Smooth muscle cell (in vitro differentiated cells): ENCODE results near the gene IL23R. TPM values are rescaled to one million over a fixed set of nuclear protein-coding genes. Genes with fewer than 3 reads are reported as not detected.

Experiments
- DNase-seq: peaks from one replicate; lab custom pipeline; 2025; ENCODE audit not compliant: unreplicated experiment; lab: John Stamatoyannopoulos, UW
- H2AFZ ChIP-seq: fragments of 200-600 bp; sonication (generic); 2 replicates; pipeline ENCODE4 v1.6.0; 2016; ENCODE audit warnings: antibody characterized with exemption, low read depth, mild to moderate bottlenecking
- H3F3A ChIP-seq: fragments of 200-600 bp; sonication (generic); 2 replicates; pipeline ENCODE4 v1.6.0; 2017; ENCODE audit warnings: antibody characterized with exemption, low read depth
- H3K27ac ChIP-seq: fragments of 200-600 bp; sonication (generic); 2 replicates; pipeline ENCODE4 v1.5.1; 2016; ENCODE audit warnings: low read depth, mild to moderate bottlenecking
- H3K27me3 ChIP-seq: fragments of 200-600 bp; sonication (generic); 2 replicates; pipeline ENCODE4 v1.6.1; 2016; ENCODE audit warnings: low read depth, mild to moderate bottlenecking
- H3K36me3 ChIP-seq: fragments of 200-600 bp; sonication (generic); 2 replicates; pipeline ENCODE4 v1.5.1; 2016; ENCODE audit warnings: low read depth
- H3K4me1 ChIP-seq: fragments of 200-600 bp; sonication (generic); 2 replicates; pipeline ENCODE4 v1.5.1; 2016; ENCODE audit warnings: low read depth
- H3K4me2 ChIP-seq: fragments of 200-600 bp; sonication (generic); 2 replicates; pipeline ENCODE4 v1.6.0; 2016; ENCODE audit warnings: mild to moderate bottlenecking
- H3K4me3 ChIP-seq: fragments of 200-600 bp; sonication (generic); 2 replicates; pipeline ENCODE4 v1.5.1; 2016; ENCODE audit warnings: mild to moderate bottlenecking
- H3K79me2 ChIP-seq: fragments of 200-600 bp; sonication (generic); 2 replicates; pipeline ENCODE4 v1.6.0; 2016; ENCODE audit warnings: low read depth, mild to moderate bottlenecking
- H3K9ac ChIP-seq: fragments of 200-600 bp; sonication (generic); 2 replicates; pipeline ENCODE4 v1.6.0; 2016; ENCODE audit warnings: low read depth
- H3K9me3 ChIP-seq: fragments of 200-600 bp; sonication (generic); replicated peaks from 2 replicates; pipeline ENCODE4 v1.5.1; 2016; ENCODE audit warnings: low read depth
- H4K20me1 ChIP-seq: fragments of 200-600 bp; sonication (generic); 2 replicates; pipeline ENCODE4 v1.6.0; 2016; ENCODE audit warnings: low read depth
- WGBS: methylation state at CpG from one replicate; pipeline ENCODE4 v1.1.7; 2016; ENCODE audit warnings: low lambda C conversion rate; 5-methylcytosine and 5-hydroxymethylcytosine counted together
- polyA plus RNA-seq: library from polyadenylated mRNA; unstranded; fragments of >200 nt; fragmentation: Nextera tagmentation; extraction: Ambion mirVana; gene quantifications from 2 replicates; pipeline ENCODE4 v1.2.1, GENCODE V29; 2016
- total RNA-seq: library from RNA; depleted of rRNA; stranded (reverse); fragments of >200 nt; gene quantifications from 2 replicates; pipeline ENCODE4 v1.2.3, GENCODE V29; 2014
- TF ChIP-seq, protein P1 (sequence below): fragments of 200-600 bp; sonication (generic); IDR thresholded peaks from 2 replicates; pipeline ENCODE4 v1.5.1; 2017; ENCODE audit warnings: borderline replicate concordance, mild to moderate bottlenecking, antibody characterized with exemption; ENCODE audit not compliant: insufficient read depth, poor library complexity, severe bottlenecking

IL23R gene
- total and polyA plus RNA-seq, 2 experiments from 2014 or later, result not detected

DNA sequence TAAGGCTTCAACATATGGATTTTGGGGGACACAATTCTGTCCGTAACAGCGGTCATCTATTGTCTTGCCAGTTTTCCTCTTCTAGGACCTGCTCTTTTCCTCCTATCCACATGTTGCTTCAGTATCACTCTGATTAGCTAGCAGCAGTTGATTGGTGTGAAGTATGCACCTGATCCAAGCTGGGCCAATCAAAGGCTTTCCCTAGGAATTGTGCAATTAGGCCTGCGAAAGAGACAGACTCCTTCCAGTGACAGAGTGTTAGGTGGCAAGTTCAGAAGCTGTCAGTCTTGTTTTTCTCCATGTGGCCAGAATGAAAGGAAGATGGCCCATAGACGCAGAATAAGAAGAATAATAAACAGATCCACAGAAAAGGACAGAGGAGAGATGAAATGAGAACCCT, 107.3 kb downstream of the IL23R start:
- no peak overlapping the region for H3K27ac ChIP-seq
- H3K36me3 ChIP-seq, result no peaks in the 10 kb centered on the region
- no peak overlapping the region for H3K4me3 ChIP-seq
- H3F3A ChIP-seq, result no peaks in the 10 kb centered on the region
- H2AFZ ChIP-seq, result no peak overlapping the region
- no peak overlapping the region for H3K4me2 ChIP-seq
- TF ChIP-seq, protein P1, sequence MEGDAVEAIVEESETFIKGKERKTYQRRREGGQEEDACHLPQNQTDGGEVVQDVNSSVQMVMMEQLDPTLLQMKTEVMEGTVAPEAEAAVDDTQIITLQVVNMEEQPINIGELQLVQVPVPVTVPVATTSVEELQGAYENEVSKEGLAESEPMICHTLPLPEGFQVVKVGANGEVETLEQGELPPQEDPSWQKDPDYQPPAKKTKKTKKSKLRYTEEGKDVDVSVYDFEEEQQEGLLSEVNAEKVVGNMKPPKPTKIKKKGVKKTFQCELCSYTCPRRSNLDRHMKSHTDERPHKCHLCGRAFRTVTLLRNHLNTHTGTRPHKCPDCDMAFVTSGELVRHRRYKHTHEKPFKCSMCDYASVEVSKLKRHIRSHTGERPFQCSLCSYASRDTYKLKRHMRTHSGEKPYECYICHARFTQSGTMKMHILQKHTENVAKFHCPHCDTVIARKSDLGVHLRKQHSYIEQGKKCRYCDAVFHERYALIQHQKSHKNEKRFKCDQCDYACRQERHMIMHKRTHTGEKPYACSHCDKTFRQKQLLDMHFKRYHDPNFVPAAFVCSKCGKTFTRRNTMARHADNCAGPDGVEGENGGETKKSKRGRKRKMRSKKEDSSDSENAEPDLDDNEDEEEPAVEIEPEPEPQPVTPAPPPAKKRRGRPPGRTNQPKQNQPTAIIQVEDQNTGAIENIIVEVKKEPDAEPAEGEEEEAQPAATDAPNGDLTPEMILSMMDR, result no peak
- no peaks in the 10 kb centered on the region for H3K79me2 ChIP-seq
- 84% methylated on average over 4 of the region's 4 CpGs for WGBS
- H3K9ac ChIP-seq, result no peak overlapping the region
- no peaks in the 10 kb centered on the region for H4K20me1 ChIP-seq
- H3K27me3 ChIP-seq, result no peaks in the 10 kb centered on the region
- H3K4me1 ChIP-seq, result no peaks in the 10 kb centered on the region
- no peak for DNase-seq
- no peaks in the 10 kb centered on the region for H3K9me3 ChIP-seq

DNA sequence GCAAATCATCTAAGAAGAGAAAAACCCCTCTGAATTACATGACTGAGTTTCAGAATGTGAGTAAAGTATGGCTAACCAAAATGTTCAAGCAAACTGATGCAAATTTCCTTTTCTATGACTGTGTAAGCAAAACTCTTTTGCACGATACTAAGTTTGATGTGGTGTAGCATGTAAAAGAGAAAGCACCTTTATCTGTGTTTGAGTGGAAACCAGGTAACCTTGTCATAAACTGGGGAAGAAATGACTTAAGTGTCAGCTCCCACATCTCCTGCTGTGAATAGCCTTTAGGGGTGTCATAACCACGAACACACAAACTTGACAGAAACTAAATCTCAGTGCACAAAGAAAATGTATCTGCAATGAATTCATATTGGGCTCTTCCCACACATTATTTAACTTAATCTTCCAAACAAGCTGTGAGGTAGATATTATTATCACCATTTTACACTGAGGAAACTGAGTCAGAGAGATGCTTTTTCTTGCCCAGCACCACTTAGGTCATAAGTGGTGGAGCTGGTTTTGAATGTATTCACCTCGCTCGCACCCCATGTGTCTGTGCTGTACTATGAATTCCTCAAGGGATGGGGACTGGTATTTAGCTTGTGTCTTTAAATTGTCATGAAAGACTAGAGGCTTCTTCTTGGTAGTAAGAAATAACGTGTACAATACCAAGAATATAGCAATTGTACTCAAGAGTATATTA, 108.5 kb downstream of the IL23R start:
- Histone ChIP-seq H3K4me1 (no peaks in the 10 kb centered on the region), H3K4me2 (no peak overlapping the region), H2AFZ (no peak overlapping the region), H3K36me3 (no peaks in the 10 kb centered on the region), H3F3A (no peaks in the 10 kb centered on the region), H3K9me3 (no peaks in the 10 kb centered on the region), H3K79me2 (no peaks in the 10 kb centered on the region), H3K27me3 (no peaks in the 10 kb centered on the region), H3K9ac (no peak overlapping the region), H3K4me3 (no peak overlapping the region), H4K20me1 (no peaks in the 10 kb centered on the region), H3K27ac (no peak overlapping the region)
- no peak for DNase-seq
- TF ChIP-seq, protein P1, result no peak
- WGBS, result 86% methylated on average over 5 of the region's 5 CpGs

DNA sequence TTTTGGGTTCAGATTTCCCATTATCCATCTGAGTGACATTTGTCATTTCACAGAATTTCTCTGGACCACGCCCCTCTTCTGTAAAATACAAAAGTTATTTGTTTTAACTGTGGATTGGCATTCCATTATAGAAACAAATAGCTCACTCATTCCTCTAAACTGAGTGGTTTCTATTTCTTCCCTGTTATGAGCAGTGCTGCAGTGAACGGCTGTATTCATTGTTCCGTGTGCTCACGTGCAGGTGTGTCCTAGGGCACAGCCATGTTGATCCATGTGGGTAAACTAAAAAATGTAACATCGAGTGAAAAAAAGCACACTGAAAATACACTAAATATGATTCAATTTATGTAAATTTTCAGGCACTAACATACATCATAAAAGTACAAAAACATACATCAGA, 114.4 kb downstream of the IL23R start:
- H3K9ac ChIP-seq, result no peak overlapping the region
- no peak overlapping the region for H3K4me2 ChIP-seq
- H3K27me3 ChIP-seq, result no peaks in the 10 kb centered on the region

More for the DNA sequence above, 114.4 kb downstream of the IL23R start:
- Histone ChIP-seq H2AFZ (no peak overlapping the region), H4K20me1 (no peaks in the 10 kb centered on the region), H3F3A (no peaks in the 10 kb centered on the region), H3K79me2 (no peaks in the 10 kb centered on the region), H3K4me1 (no peaks in the 10 kb centered on the region), H3K27ac (no peak overlapping the region), H3K4me3 (no peak overlapping the region), H3K9me3 (no peaks in the 10 kb centered on the region), H3K36me3 (no peaks in the 10 kb centered on the region)
- DNase-seq, result no peak
- TF ChIP-seq, protein P1, result no peak
- WGBS, result 89% methylated on average over 5 of the region's 5 CpGs
